Endodermal cell (in vitro differentiated cells): Measurements from ENCODE around the gene HOXB5. TPM values are rescaled to one million over a fixed set of nuclear protein-coding genes. Genes with fewer than 3 reads are reported as not detected.

Source experiments
- DNase-seq: peaks from one replicate; pipeline ENCODE4 v3.0.0-alpha.2; 2017
- H3K27ac ChIP-seq: 2 replicates; pipeline ENCODE4 v1.5.1; 2013; ENCODE audit warnings: mild to moderate bottlenecking, low read depth, low read length, moderate library complexity
- H3K27me3 ChIP-seq: 2 replicates; pipeline ENCODE4 v1.6.1; 2013; ENCODE audit warnings: mild to moderate bottlenecking, low read length, moderate library complexity; ENCODE audit not compliant: insufficient read depth, control insufficient read depth, poor library complexity, severe bottlenecking
- H3K36me3 ChIP-seq: 2 replicates; pipeline ENCODE4 v1.7.0; 2013; ENCODE audit warnings: mild to moderate bottlenecking, low read length, moderate library complexity; ENCODE audit not compliant: control insufficient read depth, insufficient read depth
- H3K4me1 ChIP-seq: one replicate; pipeline ENCODE4 v1.7.0; 2013; ENCODE audit warnings: low read length; ENCODE audit not compliant: control insufficient read depth, insufficient read depth
- H3K4me3 ChIP-seq: 2 replicates; pipeline ENCODE4 v1.5.1; 2013; ENCODE audit warnings: mild to moderate bottlenecking, low read length, moderate library complexity
- H3K9ac ChIP-seq: 2 replicates; pipeline ENCODE4 v1.6.1; 2013; ENCODE audit warnings: mild to moderate bottlenecking, low read length, moderate library complexity; ENCODE audit not compliant: poor library complexity, severe bottlenecking; ENCODE audit errors: extremely low read depth
- H3K9me3 ChIP-seq: 2 replicates; pipeline ENCODE4 v1.6.1; 2013; ENCODE audit warnings: mild to moderate bottlenecking, low read length, moderate library complexity; ENCODE audit not compliant: control insufficient read depth
- H3K27ac Mint-ChIP-seq: 2 replicates; pipeline ENCODE4 v1.8.0; 2020; ENCODE audit warnings: mixed read lengths
- H3K27me3 Mint-ChIP-seq: 2 replicates; pipeline ENCODE4 v1.8.0; 2021; ENCODE audit warnings: mild to moderate bottlenecking, mixed read lengths; ENCODE audit not compliant: insufficient read depth
- H3K36me3 Mint-ChIP-seq: 2 replicates; pipeline ENCODE4 v1.8.0; 2020; ENCODE audit warnings: low read depth, mixed read lengths
- H3K4me1 Mint-ChIP-seq: 2 replicates; pipeline ENCODE4 v1.8.0; 2020; ENCODE audit warnings: mixed read lengths
- H3K4me3 Mint-ChIP-seq: 2 replicates; pipeline ENCODE4 v1.8.0; 2020; ENCODE audit warnings: mild to moderate bottlenecking, moderate library complexity, mixed read lengths
- H3K9me3 Mint-ChIP-seq: 2 replicates; pipeline ENCODE4 v1.8.0; 2020; ENCODE audit warnings: mild to moderate bottlenecking, mixed read lengths
- WGBS, 2 experiments: methylation state at CpG; one replicate each; pipeline versions ENCODE4 v1.1.5 to v1.1.7; 2013; ENCODE audit warnings: missing lambda C conversion rate in 2 of 2, mixed read lengths in 1 of 2; ENCODE audit not compliant: insufficient coverage in 1 of 2, insufficient read length in 1 of 2; 5-methylcytosine and 5-hydroxymethylcytosine counted together
- total RNA-seq, 2 donors: library from RNA; stranded (reverse); fragmentation: NEBNext Ultra II Directional in 1 of 2; extraction: Animal tissue kit (Norgen Biotek cat#: 25700) in 1 of 2; gene quantifications; 2 replicates in 1 of 2; 3 replicates in 1 of 2; pipeline ENCODE4 v1.2.1, GENCODE V29; 2021
- TF ChIP-seq, protein P1 (sequence below): fragments of 200-600 bp; sonication (generic); conservative IDR thresholded peaks from 2 replicates; pipeline ENCODE4 v1.5.0; 2021; ENCODE audit warnings: antibody characterized with exemption, mild to moderate bottlenecking

The HOXB5 gene
- total RNA-seq, 2 donors from 2014 or later, result not detected

DNA sequence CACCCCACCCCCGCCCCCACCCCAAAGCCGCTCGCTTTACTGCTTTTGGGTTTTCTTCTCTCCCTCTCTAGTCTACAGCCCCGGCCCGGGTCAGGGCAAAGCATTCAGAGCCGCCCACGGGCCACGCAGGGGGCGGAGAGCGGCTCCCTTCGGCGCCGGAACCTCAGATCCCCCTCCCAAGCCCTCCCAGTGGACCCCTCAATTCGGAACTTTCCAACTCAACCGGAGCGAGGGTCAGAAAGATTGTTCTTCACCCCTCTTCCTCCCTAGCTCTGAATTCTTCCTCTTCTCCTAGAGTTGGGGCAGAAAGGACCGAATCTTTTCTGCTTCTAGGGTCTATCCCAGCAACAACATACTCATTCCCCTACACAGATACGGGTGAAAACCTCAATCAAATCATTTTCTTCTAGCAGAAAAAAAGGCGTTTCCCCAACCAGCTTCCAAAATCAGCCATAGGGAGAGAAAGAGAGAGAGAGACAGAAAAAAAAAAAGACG is 49.7 kb downstream of the HOXB5 start:
- Histone ChIP-seq H3K27ac (peak overlapping the region; percentile 95), H3K4me3 (peak overlapping the region; percentile 82), H3K9me3 (no peaks in the 10 kb centered on the region), H3K27me3 (peaks cover 100% of the 10 kb centered on the region), H3K4me1 (peaks cover 8% of the 10 kb centered on the region), H3K9ac (no peak overlapping the region), H3K36me3 (no peaks in the 10 kb centered on the region)
- WGBS, 2 experiments, result 4 to 8% methylated on average over 6 to 20 of the region's 20 CpGs
- TF ChIP-seq, protein P1, sequence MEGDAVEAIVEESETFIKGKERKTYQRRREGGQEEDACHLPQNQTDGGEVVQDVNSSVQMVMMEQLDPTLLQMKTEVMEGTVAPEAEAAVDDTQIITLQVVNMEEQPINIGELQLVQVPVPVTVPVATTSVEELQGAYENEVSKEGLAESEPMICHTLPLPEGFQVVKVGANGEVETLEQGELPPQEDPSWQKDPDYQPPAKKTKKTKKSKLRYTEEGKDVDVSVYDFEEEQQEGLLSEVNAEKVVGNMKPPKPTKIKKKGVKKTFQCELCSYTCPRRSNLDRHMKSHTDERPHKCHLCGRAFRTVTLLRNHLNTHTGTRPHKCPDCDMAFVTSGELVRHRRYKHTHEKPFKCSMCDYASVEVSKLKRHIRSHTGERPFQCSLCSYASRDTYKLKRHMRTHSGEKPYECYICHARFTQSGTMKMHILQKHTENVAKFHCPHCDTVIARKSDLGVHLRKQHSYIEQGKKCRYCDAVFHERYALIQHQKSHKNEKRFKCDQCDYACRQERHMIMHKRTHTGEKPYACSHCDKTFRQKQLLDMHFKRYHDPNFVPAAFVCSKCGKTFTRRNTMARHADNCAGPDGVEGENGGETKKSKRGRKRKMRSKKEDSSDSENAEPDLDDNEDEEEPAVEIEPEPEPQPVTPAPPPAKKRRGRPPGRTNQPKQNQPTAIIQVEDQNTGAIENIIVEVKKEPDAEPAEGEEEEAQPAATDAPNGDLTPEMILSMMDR, result no peak
- Mint-ChIP-seq H3K27me3 (peaks cover 97% of the 10 kb centered on the region), H3K27ac (no peak overlapping the region), H3K36me3 (no peaks in the 10 kb centered on the region), H3K9me3 (no peaks in the 10 kb centered on the region), H3K4me3 (peak overlapping the region; percentile 46), H3K4me1 (peaks cover 30% of the 10 kb centered on the region)
- no peak for DNase-seq

DNA sequence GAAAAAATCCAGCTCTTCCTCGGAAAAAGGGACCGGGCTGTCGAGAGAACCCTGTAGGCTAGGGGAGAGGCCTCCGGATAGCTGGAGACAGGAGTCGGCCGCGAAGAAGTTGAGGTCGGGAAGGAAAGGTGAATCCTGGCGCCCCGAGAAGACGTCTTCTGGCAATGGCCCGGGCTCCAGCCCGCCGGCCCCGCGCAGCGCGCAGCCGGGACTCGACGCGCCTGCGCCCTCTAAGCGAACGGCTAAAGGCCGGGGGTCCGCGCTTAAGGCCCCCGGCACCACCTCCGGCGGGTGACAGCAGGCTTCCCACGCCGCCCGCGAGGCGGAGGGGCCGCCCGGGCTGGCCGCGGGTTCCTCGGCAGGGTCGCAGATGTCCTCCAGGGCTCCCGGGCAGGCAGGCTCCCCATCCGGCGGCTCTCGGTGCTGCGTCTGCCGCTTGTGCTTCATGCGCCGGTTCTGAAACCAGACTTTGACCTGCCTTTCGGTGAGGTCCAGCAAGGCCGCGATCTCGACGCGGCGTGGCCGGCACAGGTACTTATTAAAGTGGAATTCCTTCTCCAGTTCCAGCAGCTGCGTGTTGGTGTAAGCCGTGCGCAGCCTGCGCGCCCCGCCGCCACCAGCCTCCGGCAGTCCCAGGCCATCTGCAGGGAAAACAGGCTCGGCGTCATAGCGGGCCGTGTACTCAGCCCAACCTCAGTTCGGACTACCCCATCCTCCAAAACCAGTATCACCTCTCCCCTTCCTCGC is 50.3 kb downstream of the HOXB5 start:
- DNase-seq, result peak; percentile 93
- H3K4me1 Mint-ChIP-seq, result peaks cover 27% of the 10 kb centered on the region
- no peaks in the 10 kb centered on the region for H3K9me3 ChIP-seq
- no peaks in the 10 kb centered on the region for H3K36me3 ChIP-seq
- H3K27ac ChIP-seq, result peak overlapping the region; percentile 95
- no peaks in the 10 kb centered on the region for H3K9me3 Mint-ChIP-seq
- H3K36me3 Mint-ChIP-seq, result no peaks in the 10 kb centered on the region
- peak overlapping the region; percentile 46 for H3K4me3 Mint-ChIP-seq
- WGBS, 2 experiments, result 0 to 1% methylated on average over 10 to 72 of the region's 72 CpGs
- peaks cover 96% of the 10 kb centered on the region for H3K27me3 Mint-ChIP-seq
- H3K27ac Mint-ChIP-seq, result no peak overlapping the region
- peak overlapping the region; percentile 82 for H3K4me3 ChIP-seq
- peak overlapping the region; percentile 6 for H3K9ac ChIP-seq
- H3K27me3 ChIP-seq, result peaks cover 97% of the 10 kb centered on the region
- TF ChIP-seq, protein P1, result peak; percentile 64
- peaks cover 4% of the 10 kb centered on the region for H3K4me1 ChIP-seq

DNA sequence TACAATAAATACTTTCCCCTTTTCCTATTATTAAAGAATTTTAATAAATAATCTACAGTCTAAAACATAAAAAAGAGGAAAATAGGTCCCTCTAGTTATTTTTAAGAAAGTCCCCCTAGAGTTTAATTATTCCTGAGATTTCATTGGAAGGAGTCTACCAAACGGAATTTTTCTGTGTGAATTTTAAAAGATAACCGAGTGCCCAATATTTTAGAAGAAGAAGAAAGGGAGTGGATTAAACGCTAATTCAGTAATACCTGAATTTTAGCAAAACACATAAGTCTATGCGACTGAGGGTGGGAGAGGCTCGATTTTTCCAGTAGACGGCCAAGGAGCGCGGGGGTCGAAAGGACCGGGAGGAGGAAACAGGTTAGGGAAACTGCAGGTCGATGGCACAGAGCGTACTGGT is 50.9 kb downstream of the HOXB5 start:
- H3K27me3 ChIP-seq, result peaks cover 91% of the 10 kb centered on the region
- H3K9me3 ChIP-seq, result no peaks in the 10 kb centered on the region
- Mint-ChIP-seq H3K4me3 (peak overlapping the region; percentile 46), H3K4me1 (peaks cover 27% of the 10 kb centered on the region), H3K9me3 (no peaks in the 10 kb centered on the region), H3K27ac (no peak overlapping the region), H3K27me3 (peaks cover 93% of the 10 kb centered on the region), H3K36me3 (no peaks in the 10 kb centered on the region)
- peak overlapping the region; percentile 82 for H3K4me3 ChIP-seq
- peak overlapping the region; percentile 6 for H3K9ac ChIP-seq
- no peak for DNase-seq
- 6 to 14% methylated on average over 10 to 12 of the region's 12 CpGs for WGBS, 2 experiments
- TF ChIP-seq, protein P1, result no peak
- peaks cover 4% of the 10 kb centered on the region for H3K4me1 ChIP-seq
- peak overlapping the region; percentile 95 for H3K27ac ChIP-seq
- no peaks in the 10 kb centered on the region for H3K36me3 ChIP-seq
